ENCODE measurements around the gene CASP6. TPM values are rescaled to one million over a fixed set of nuclear protein-coding genes. Genes with fewer than 3 reads are reported as not detected.

Gene CASP6
- total and polyA plus RNA-seq, 8 donors: 2.3 to 68.9 (median 25.9) TPM

- H3K27ac ChIP-seq: no peak overlapping the region
- no peak for DNase-seq
- WGBS, 5 donors: 97 to 100% (median 100%) methylated on average over 1 of the region's 1 CpG
- no peak for TF ChIP-seq POLR2A (IDR thresholded peaks at IDR 0.05)
- TF ChIP-seq EP300 (IDR thresholded peaks at IDR 0.05): no peak
- TF ChIP-seq, protein P1, sequence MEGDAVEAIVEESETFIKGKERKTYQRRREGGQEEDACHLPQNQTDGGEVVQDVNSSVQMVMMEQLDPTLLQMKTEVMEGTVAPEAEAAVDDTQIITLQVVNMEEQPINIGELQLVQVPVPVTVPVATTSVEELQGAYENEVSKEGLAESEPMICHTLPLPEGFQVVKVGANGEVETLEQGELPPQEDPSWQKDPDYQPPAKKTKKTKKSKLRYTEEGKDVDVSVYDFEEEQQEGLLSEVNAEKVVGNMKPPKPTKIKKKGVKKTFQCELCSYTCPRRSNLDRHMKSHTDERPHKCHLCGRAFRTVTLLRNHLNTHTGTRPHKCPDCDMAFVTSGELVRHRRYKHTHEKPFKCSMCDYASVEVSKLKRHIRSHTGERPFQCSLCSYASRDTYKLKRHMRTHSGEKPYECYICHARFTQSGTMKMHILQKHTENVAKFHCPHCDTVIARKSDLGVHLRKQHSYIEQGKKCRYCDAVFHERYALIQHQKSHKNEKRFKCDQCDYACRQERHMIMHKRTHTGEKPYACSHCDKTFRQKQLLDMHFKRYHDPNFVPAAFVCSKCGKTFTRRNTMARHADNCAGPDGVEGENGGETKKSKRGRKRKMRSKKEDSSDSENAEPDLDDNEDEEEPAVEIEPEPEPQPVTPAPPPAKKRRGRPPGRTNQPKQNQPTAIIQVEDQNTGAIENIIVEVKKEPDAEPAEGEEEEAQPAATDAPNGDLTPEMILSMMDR (IDR thresholded peaks at IDR 0.05): no peak
- TF ChIP-seq POLR2AphosphoS5 (IDR thresholded peaks at IDR 0.05): no peak
- H3K9me3 ChIP-seq: no peaks in the 10 kb centered on the region
- no peaks in the 10 kb centered on the region for H3K27me3 ChIP-seq
- intact Hi-C loops (cut with DNase I; ENCODE audit: low total_unique reads): loop anchor here (10.0 kb wide), 1 partner anchor 116 kb away; the partner anchor contains the start of gene GAR1
- no peak overlapping the region for H3K4me3 ChIP-seq
- H3K36me3 ChIP-seq: peaks cover 5 to 45% (median 40%) of the 10 kb centered on the region in 4 donors
- peaks cover 12 to 32% (median 18%) of the 10 kb centered on the region in 4 donors for H3K4me1 ChIP-seq
These were observed 4.6 kb downstream of the CASP6 start for GRCh38 chr4:109698656-109699055.

DNA sequence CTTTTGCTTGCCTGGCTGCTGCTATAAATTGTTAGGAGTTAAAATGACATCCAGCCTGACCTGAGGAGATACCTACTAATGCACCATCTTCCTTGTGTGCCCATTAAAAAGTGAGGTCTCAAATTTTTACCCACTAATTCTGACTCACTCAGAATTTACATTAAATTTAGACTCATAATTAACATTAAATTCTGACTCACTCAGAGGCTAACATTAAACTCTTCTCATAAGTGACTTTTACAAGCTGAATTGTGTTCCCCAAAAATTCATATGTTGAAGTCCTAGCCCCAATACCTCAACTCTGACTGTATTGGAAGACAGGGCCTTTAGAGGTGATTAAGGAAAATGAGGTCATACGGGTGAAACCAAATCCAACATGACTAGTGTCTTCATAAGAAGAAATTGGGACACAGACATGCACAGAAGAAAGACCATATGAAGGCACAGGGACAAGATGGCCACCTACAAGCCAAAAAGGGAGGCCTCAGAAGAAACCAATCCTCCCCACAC, 11.8 kb downstream of the CASP6 start:
- 86 to 92% (median 88%) methylated on average over 1 of the region's 1 CpG for WGBS, 5 donors
- Histone ChIP-seq H3K9me3 (no peaks in the 10 kb centered on the region), H3K36me3 (peaks cover 13 to 91% (median 90%) of the 10 kb centered on the region in 4 donors), H3K27ac (no peak overlapping the region), H3K4me3 (no peak overlapping the region), H3K27me3 (no peaks in the 10 kb centered on the region), H3K4me1 (no peaks in the 10 kb centered on the region)
- intact Hi-C loops (cut with DNase I; ENCODE audit: low total_unique reads): loop anchor here (10.0 kb wide), 1 partner anchor 123 kb away; the partner anchor contains the start of gene GAR1
- no peak for DNase-seq
- TF ChIP-seq POLR2AphosphoS5 (IDR thresholded peaks at IDR 0.05) (no peak), EP300 (IDR thresholded peaks at IDR 0.05) (no peak), POLR2A (IDR thresholded peaks at IDR 0.05) (no peak)
- TF ChIP-seq, protein P1 (IDR thresholded peaks at IDR 0.05): no peak

GRCh38 chr4:109690690-109691410, 12.4 kb downstream of the CASP6 start:
- H3K4me3 ChIP-seq: no peak overlapping the region
- DNase-seq: no peak
- peaks cover 13 to 90% (median 88%) of the 10 kb centered on the region in 4 donors for H3K36me3 ChIP-seq
- H3K27me3 ChIP-seq: no peaks in the 10 kb centered on the region
- no peak overlapping the region for H3K27ac ChIP-seq
- TF ChIP-seq EP300 (IDR thresholded peaks at IDR 0.05) (no peak), POLR2AphosphoS5 (IDR thresholded peaks at IDR 0.05) (no peak), POLR2A (IDR thresholded peaks at IDR 0.05) (no peak)
- TF ChIP-seq, protein P1 (IDR thresholded peaks at IDR 0.05): no peak
- intact Hi-C loops (cut with DNase I; ENCODE audit: low total_unique reads): loop anchor here (10.0 kb wide), 1 partner anchor 124 kb away; the partner anchor contains the start of gene GAR1
- no peaks in the 10 kb centered on the region for H3K4me1 ChIP-seq
- 71 to 78% (median 74%) methylated on average over 6 of the region's 6 CpGs for WGBS, 5 donors
- H3K9me3 ChIP-seq: no peaks in the 10 kb centered on the region

DNA sequence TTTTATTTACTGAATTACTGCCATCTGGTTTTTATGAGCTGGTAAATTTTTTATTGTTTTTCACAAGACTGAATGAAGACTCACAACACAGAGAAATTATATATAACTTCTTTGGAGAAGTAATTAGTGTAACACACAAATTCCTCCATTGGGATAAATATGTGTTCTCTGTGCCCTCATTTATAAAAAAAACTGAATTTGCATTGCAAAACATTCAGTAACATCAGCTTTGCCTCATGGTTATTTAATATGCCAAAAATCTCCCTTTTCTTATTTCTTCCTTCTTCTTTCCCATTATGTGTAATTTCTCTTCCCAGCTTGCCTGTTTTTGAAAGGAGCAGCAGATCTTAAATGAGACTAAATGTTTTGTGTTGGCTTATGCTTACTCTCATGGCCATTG, 18.5 kb downstream of the CASP6 start:
- Histone ChIP-seq H3K27ac (no peak overlapping the region), H3K36me3 (peaks cover 7 to 47% (median 42%) of the 10 kb centered on the region in 4 donors), H3K9me3 (no peaks in the 10 kb centered on the region), H3K4me1 (no peaks in the 10 kb centered on the region), H3K4me3 (no peak overlapping the region), H3K27me3 (no peaks in the 10 kb centered on the region)
- intact Hi-C loops (cut with DNase I; ENCODE audit: low total_unique reads): loop anchor here (10.0 kb wide), 1 partner anchor 260 kb away; no protein-coding TSS in a partner anchor
- no peak for TF ChIP-seq EP300 (IDR thresholded peaks at IDR 0.05)
- TF ChIP-seq, protein P1 (IDR thresholded peaks at IDR 0.05): no peak
- TF ChIP-seq POLR2AphosphoS5 (IDR thresholded peaks at IDR 0.05): no peak
- TF ChIP-seq POLR2A (IDR thresholded peaks at IDR 0.05): no peak
- no peak for DNase-seq
